Left lung (tissue), 10 donors: ENCODE measurements around the gene TTC24. TPM values are rescaled to one million over a fixed set of nuclear protein-coding genes. Genes with fewer than 3 reads are reported as not detected.

ENCODE experiments used
- ATAC-seq: fragments of 200-7000 bp; cut with Tn5 transposase; one replicate; pipeline ENCODE4 v1.9.1; 2020; ENCODE audit warnings: moderate library complexity
- DNase-seq, 4 donors: peaks; one replicate each; pipeline ENCODE4 v3.0.0-alpha.2; 2013 to 2020
- H3K27ac ChIP-seq, 2 donors: fragments of 200-600 bp; sonication (generic) in 1 of 2; one replicate each; pipeline versions ENCODE4 v1.5.0 to v1.8.0; 2020 to 2021
- H3K27me3 ChIP-seq, 2 donors: fragments of 200-600 bp; sonication (generic) in 1 of 2; one replicate each; pipeline versions ENCODE4 v1.5.0 to v1.8.0; 2020 to 2021
- H3K36me3 ChIP-seq, 2 donors: fragments of 200-600 bp; sonication (generic) in 1 of 2; one replicate each; pipeline versions ENCODE4 v1.5.0 to v1.8.0; 2020 to 2021
- H3K4me1 ChIP-seq, 2 donors: fragments of 200-600 bp; one replicate each; pipeline ENCODE4 v1.8.0; 2021
- H3K4me3 ChIP-seq, 2 donors: fragments of 200-600 bp; sonication (generic) in 1 of 2; one replicate each; pipeline versions ENCODE4 v1.5.0 to v1.8.0; 2020 to 2021; ENCODE audit warnings: mild to moderate bottlenecking in 1 of 2
- H3K9me3 ChIP-seq, 2 donors: fragments of 200-600 bp; sonication (generic) in 1 of 2; one replicate each; pipeline versions ENCODE4 v1.5.0 to v1.8.0; 2020 to 2021
- CTCF ChIP-seq, 2 donors: fragments of 200-600 bp; sonication (generic) in 1 of 2; IDR thresholded peaks; one replicate each; pipeline versions ENCODE4 v1.5.0 to v1.8.0; 2021; ENCODE audit warnings: antibody characterized with exemption in 2 of 2
- intact Hi-C, 2 donors: fragments of 100-400 bp; cut with DNase I; formaldehyde crosslinking; loops; one replicate each; pipeline versions ENCODE4 v1.11.2 to v1.14.2; 2022
- polyA plus RNA-seq, 6 donors: library from polyadenylated mRNA; unstranded; fragments of 120-200 nt; gene quantifications; one replicate each; pipeline ENCODE4 v1.2.1, GENCODE V29; 2013; ENCODE audit not compliant: insufficient read length in 6 of 6
- total RNA-seq, 2 donors: library from RNA; stranded (reverse); fragmentation: NEBNext Ultra II Directional; extraction: Animal tissue kit (Norgen Biotek cat#: 25700); gene quantifications; one replicate each; pipeline ENCODE4 v1.2.1, GENCODE V29; 2021
- donor health status: DM: no; HTN: yes; CAD: no.
- donor health status: DM: no; HTN: no; CAD: no.

The TTC24 gene
- total and polyA plus RNA-seq, 8 donors: 0.07 to 0.34 (median 0.16) TPM; not detected in 4

DNA sequence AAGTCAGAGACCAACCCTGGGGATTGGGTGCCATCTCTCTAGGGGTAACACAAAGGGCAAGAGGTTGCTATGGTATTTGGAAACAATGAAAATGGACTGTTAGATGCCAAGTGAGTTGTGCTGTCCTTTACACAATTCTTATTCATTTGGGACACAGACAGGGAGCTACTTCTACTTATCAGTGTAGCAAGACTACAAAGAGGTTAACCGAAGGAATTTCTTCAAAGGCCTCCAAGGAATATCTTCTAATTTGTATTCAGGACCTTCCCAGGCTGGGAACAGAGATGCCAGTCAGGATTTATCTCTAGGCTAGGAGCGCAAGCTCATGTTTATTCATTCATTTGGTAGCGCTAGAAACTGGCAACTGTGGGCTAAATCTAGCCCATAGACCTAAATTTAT, 14.7 kb downstream of the TTC24 start:
- H3K27me3 ChIP-seq: no peaks in the 10 kb centered on the region
- DNase-seq: no peak
- no peak overlapping the region for H3K27ac ChIP-seq
- intact Hi-C loops: no loop called here
- no peaks in the 10 kb centered on the region for H3K9me3 ChIP-seq
- peaks cover 0 to 58% of the 10 kb centered on the region in 2 donors for H3K36me3 ChIP-seq
- ATAC-seq: no peak
- peaks cover 5 to 19% of the 10 kb centered on the region in 2 donors for H3K4me1 ChIP-seq
- no peak overlapping the region for H3K4me3 ChIP-seq
- TF ChIP-seq CTCF (IDR thresholded peaks at IDR 0.05): no peak

- H3K27ac ChIP-seq: no peak overlapping the region
- peaks cover 0 to 58% of the 10 kb centered on the region in 2 donors for H3K36me3 ChIP-seq
- H3K4me3 ChIP-seq: no peak overlapping the region
- ATAC-seq (no peak), DNase-seq (no peak)
- no peaks in the 10 kb centered on the region for H3K27me3 ChIP-seq
- no peak for TF ChIP-seq CTCF (IDR thresholded peaks at IDR 0.05)
- intact Hi-C loops: no loop called here
- no peaks in the 10 kb centered on the region for H3K9me3 ChIP-seq
- peaks cover 5 to 25% of the 10 kb centered on the region in 2 donors for H3K4me1 ChIP-seq
Measured at GRCh38 chr1:156595016-156595415, 15.5 kb downstream of the TTC24 start.

DNA sequence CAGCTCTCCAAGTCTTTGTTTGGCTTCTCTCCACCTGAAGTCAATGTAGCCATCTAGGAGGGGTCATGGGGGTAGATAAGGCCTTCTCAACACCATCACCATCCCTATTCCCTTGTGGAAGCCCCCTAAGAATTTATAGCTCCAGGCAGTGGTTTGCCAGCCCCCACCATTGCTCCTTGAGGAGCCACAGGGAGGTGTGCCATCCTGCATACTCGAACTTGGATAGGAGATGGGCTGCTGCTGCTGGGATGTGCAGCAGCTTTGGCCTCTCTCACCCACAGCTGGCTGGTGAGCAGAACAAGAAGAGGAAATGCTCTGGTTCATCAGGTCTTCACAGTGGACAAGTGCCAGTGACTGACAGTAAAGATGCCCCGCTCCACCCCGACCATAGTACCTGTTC, 16.9 kb downstream of the TTC24 start:
- TF ChIP-seq CTCF (IDR thresholded peaks at IDR 0.05): no peak
- Histone ChIP-seq H3K27me3 (no peaks in the 10 kb centered on the region), H3K4me3 (no peak overlapping the region), H3K9me3 (no peaks in the 10 kb centered on the region), H3K27ac (no peak overlapping the region), H3K4me1 (peaks cover 11 to 29% of the 10 kb centered on the region in 2 donors), H3K36me3 (peaks cover 0 to 58% of the 10 kb centered on the region in 2 donors)
- ATAC-seq (no peak), DNase-seq (no peak)
- intact Hi-C loops: no loop called here

DNA sequence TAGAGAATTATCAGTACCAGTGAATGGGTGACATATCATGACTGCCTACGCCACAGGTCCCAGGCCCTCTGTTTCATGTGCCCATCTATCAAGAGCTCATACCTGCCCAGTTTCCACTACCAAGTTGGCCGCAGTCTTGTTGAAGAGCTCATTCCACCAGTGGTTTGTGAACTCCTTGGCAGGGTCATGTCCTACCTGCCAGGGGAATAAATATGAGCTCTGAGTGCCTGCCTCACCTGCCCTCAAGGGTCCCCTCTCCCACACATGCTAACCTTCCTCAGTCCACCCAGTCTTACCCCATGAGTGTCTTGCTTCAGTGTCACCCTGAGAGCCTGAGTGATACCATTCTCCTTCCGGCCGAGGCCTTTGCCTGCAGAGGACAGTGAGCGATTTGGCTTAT, 18.6 kb downstream of the TTC24 start:
- H3K27me3 ChIP-seq: no peaks in the 10 kb centered on the region
- H3K9me3 ChIP-seq: no peaks in the 10 kb centered on the region
- TF ChIP-seq CTCF (IDR thresholded peaks at IDR 0.05): no peak
- no peak overlapping the region for H3K4me3 ChIP-seq
- H3K4me1 ChIP-seq: peaks cover 10 to 27% of the 10 kb centered on the region in 2 donors
- peaks cover 0 to 57% of the 10 kb centered on the region in 2 donors for H3K36me3 ChIP-seq
- ATAC-seq: no peak
- intact Hi-C loops: no loop called here
- no peak for DNase-seq
- H3K27ac ChIP-seq: no peak overlapping the region

GRCh38 chr1:156598731-156599432, 19.4 kb downstream of the TTC24 start:
- no peak for ATAC-seq

More at GRCh38 chr1:156598731-156599432, 19.4 kb downstream of the TTC24 start:
- Histone ChIP-seq H3K4me1 (peaks cover 10 to 27% of the 10 kb centered on the region in 2 donors), H3K27ac (no peak overlapping the region), H3K27me3 (no peaks in the 10 kb centered on the region), H3K9me3 (no peaks in the 10 kb centered on the region), H3K4me3 (no peak overlapping the region), H3K36me3 (peaks cover 0 to 52% of the 10 kb centered on the region in 2 donors)
- intact Hi-C loops: no loop called here
- no peak for DNase-seq
- TF ChIP-seq CTCF (IDR thresholded peaks at IDR 0.05): no peak
